ENCODE measurements around the gene VPS72.

- TF ChIP-seq, protein P1, sequence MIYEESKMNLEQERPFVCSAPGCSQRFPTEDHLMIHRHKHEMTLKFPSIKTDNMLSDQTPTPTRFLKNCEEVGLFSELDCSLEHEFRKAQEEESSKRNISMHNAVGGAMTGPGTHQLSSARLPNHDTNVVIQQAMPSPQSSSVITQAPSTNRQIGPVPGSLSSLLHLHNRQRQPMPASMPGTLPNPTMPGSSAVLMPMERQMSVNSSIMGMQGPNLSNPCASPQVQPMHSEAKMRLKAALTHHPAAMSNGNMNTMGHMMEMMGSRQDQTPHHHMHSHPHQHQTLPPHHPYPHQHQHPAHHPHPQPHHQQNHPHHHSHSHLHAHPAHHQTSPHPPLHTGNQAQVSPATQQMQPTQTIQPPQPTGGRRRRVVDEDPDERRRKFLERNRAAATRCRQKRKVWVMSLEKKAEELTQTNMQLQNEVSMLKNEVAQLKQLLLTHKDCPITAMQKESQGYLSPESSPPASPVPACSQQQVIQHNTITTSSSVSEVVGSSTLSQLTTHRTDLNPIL (CRISPR knock-in tag; IDR thresholded peaks at IDR 0.05; ENCODE audit: low read depth), result no peak
- no peak for TF ChIP-seq ZFP3 (CRISPR knock-in tag; IDR thresholded peaks at IDR 0.05)
These were observed 47.0 kb downstream of the VPS72 start for GRCh38 chr1:151143057-151143435.
